DOHH2 (cell line): ENCODE measurements around the gene OPA3.

Experiments
- H3F3A ChIP-seq: fragments of 200-600 bp; sonication (generic), shearing (Covaris generic); 2 replicates; pipeline ENCODE4 v1.6.0; 2016; ENCODE audit warnings: antibody characterized with exemption, mild to moderate bottlenecking; ENCODE audit not compliant: control insufficient read depth, insufficient read depth
- H3K27ac ChIP-seq: fragments of 200-600 bp; sonication (generic); 2 replicates; pipeline ENCODE4 v1.5.1; 2014; ENCODE audit warnings: low read depth, mild to moderate bottlenecking, low read length, moderate library complexity
- H3K27me3 ChIP-seq: fragments of 200-600 bp; sonication (generic); 2 replicates; pipeline ENCODE4 v1.6.1; 2014; ENCODE audit warnings: mild to moderate bottlenecking, low read length, mixed read lengths; ENCODE audit not compliant: control insufficient read depth
- H3K36me3 ChIP-seq: fragments of 200-600 bp; sonication (generic); 2 replicates; pipeline ENCODE4 v1.6.1; 2014; ENCODE audit warnings: mild to moderate bottlenecking, low read length, moderate library complexity, mixed read lengths; ENCODE audit not compliant: control insufficient read depth
- H3K4me1 ChIP-seq: fragments of 200-600 bp; sonication (generic); 2 replicates; pipeline ENCODE4 v1.6.1; 2014; ENCODE audit warnings: mild to moderate bottlenecking, low read length, mixed read lengths; ENCODE audit not compliant: control insufficient read depth
- H3K4me2 ChIP-seq: fragments of 200-600 bp; sonication (generic); 2 replicates; pipeline ENCODE4 v1.6.0; 2014; ENCODE audit warnings: mild to moderate bottlenecking, low read length, moderate library complexity
- H3K4me3 ChIP-seq: fragments of 200-600 bp; sonication (generic); 2 replicates; pipeline ENCODE4 v1.5.1; 2014; ENCODE audit warnings: mild to moderate bottlenecking, low read length, mixed read lengths
- H3K79me2 ChIP-seq: fragments of 200-600 bp; sonication (generic); 2 replicates; pipeline ENCODE4 v1.6.1; 2014; ENCODE audit warnings: mild to moderate bottlenecking, low read length, mixed read lengths; ENCODE audit not compliant: control insufficient read depth
- H3K9me2 ChIP-seq: fragments of 200-600 bp; sonication (generic); replicated peaks from 2 replicates; pipeline ENCODE4 v1.6.1; 2014; ENCODE audit warnings: mild to moderate bottlenecking, low read length, mixed read lengths; ENCODE audit not compliant: control insufficient read depth
- H3K9me3 ChIP-seq: fragments of 200-600 bp; sonication (generic); 2 replicates; pipeline ENCODE4 v1.6.1; 2014; ENCODE audit warnings: antibody characterized with exemption, low read length, mixed read lengths; ENCODE audit not compliant: control insufficient read depth, insufficient read depth
- H4K20me1 ChIP-seq: fragments of 200-600 bp; sonication (generic); 2 replicates; pipeline ENCODE4 v1.6.0; 2014; ENCODE audit warnings: low read depth, mild to moderate bottlenecking, antibody characterized with exemption, low read length, moderate library complexity; ENCODE audit not compliant: control insufficient read depth, insufficient read depth
- CTCF ChIP-seq: fragments of 200-600 bp; sonication (generic); IDR thresholded peaks from one replicate; pipeline ENCODE4 v1.5.1; 2014; ENCODE audit warnings: antibody characterized with exemption, mild to moderate bottlenecking, low read depth, low read length; ENCODE audit not compliant: poor library complexity, severe bottlenecking
- EZH2phosphoT487 ChIP-seq: fragments of 200-600 bp; sonication (generic); IDR thresholded peaks from 2 replicates; pipeline ENCODE4 v1.6.1; 2017; ENCODE audit warnings: borderline replicate concordance, mild to moderate bottlenecking, antibody characterized with exemption, low read length, moderate library complexity, mixed read lengths

The OPA3 gene

GRCh38 chr19:45503909-45504308 lies 80.7 kb downstream of the OPA3 start:
- Histone ChIP-seq H3K9me2 (no peaks in the 10 kb centered on the region), H3K4me3 (no peak overlapping the region), H3K4me2 (no peak overlapping the region), H3K9me3 (no peaks in the 10 kb centered on the region), H3K4me1 (peaks cover 42% of the 10 kb centered on the region), H3K79me2 (peaks cover 16% of the 10 kb centered on the region), H4K20me1 (no peaks in the 10 kb centered on the region), H3K36me3 (no peaks in the 10 kb centered on the region), H3K27me3 (no peaks in the 10 kb centered on the region), H3K27ac (no peak overlapping the region), H3F3A (peaks cover under 1% of the 10 kb centered on the region; the same call in 1 of the 2 replicates)
- TF ChIP-seq CTCF (no peak), EZH2phosphoT487 (no peak)

- H3K4me2 ChIP-seq: no peak overlapping the region
- no peak overlapping the region for H3K27ac ChIP-seq
- H3K79me2 ChIP-seq: no peaks in the 10 kb centered on the region
- H3K36me3 ChIP-seq: no peaks in the 10 kb centered on the region
- no peaks in the 10 kb centered on the region for H3K9me2 ChIP-seq
- no peak overlapping the region for H3K4me3 ChIP-seq
- TF ChIP-seq EZH2phosphoT487: no peak
- no peak for TF ChIP-seq CTCF
- no peaks in the 10 kb centered on the region for H4K20me1 ChIP-seq
- no peaks in the 10 kb centered on the region for H3K9me3 ChIP-seq
- no peaks in the 10 kb centered on the region for H3K27me3 ChIP-seq
- peaks cover 54% of the 10 kb centered on the region for H3K4me1 ChIP-seq
- H3F3A ChIP-seq: peaks cover 5% of the 10 kb centered on the region
Measured at GRCh38 chr19:45502111-45502510, 82.5 kb downstream of the OPA3 start.

GRCh38 chr19:45501730-45502014 lies 82.9 kb downstream of the OPA3 start:
- Histone ChIP-seq H3K27me3 (no peaks in the 10 kb centered on the region; the same call in 1 of the 2 replicates), H3F3A (peaks cover 5% of the 10 kb centered on the region), H3K79me2 (no peaks in the 10 kb centered on the region), H3K9me2 (no peaks in the 10 kb centered on the region), H3K27ac (no peak overlapping the region), H4K20me1 (no peaks in the 10 kb centered on the region), H3K4me2 (no peak overlapping the region), H3K36me3 (no peaks in the 10 kb centered on the region), H3K9me3 (no peaks in the 10 kb centered on the region), H3K4me3 (no peak overlapping the region), H3K4me1 (peaks cover 55% of the 10 kb centered on the region)
- no peak for TF ChIP-seq CTCF
- no peak for TF ChIP-seq EZH2phosphoT487

- Histone ChIP-seq H3F3A (peaks cover 5% of the 10 kb centered on the region), H3K36me3 (no peaks in the 10 kb centered on the region), H3K27me3 (peaks cover 5% of the 10 kb centered on the region), H4K20me1 (no peaks in the 10 kb centered on the region), H3K27ac (no peak overlapping the region), H3K4me3 (no peak overlapping the region), H3K4me1 (peaks cover 59% of the 10 kb centered on the region), H3K4me2 (no peak overlapping the region), H3K79me2 (no peaks in the 10 kb centered on the region), H3K9me3 (no peaks in the 10 kb centered on the region), H3K9me2 (no peaks in the 10 kb centered on the region)
- no peak for TF ChIP-seq EZH2phosphoT487
- no peak for TF ChIP-seq CTCF
Measured at GRCh38 chr19:45500918-45501729, 83.5 kb downstream of the OPA3 start.
